NAMALWA (cell line): ENCODE data around the gene SHISA5.

Experiments used
- DNase-seq: peaks from one replicate; pipeline ENCODE4 v3.0.0-alpha.2; 2015; ENCODE audit warnings: low spot score

SHISA5 gene

DNA sequence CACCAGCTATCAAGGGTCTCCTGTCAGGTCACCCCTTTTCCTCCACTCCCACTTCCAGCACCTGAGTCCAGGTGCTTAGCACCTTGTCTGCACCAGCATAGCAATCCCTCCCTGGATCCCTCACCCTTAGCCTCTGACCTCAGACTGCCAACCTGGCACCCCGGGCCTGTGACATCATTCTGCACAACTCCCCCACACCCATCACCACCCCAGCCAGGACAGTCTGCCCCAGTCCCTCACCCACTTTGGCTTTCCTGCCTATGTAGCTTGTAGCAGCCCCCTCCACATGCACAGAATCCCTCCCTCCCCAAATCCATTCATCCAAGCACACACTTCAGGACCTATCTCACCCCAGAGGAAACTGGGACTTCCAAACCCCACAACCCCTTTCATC lies 73.3 kb downstream of the SHISA5 start:
- DNase-seq: no peak

DNA sequence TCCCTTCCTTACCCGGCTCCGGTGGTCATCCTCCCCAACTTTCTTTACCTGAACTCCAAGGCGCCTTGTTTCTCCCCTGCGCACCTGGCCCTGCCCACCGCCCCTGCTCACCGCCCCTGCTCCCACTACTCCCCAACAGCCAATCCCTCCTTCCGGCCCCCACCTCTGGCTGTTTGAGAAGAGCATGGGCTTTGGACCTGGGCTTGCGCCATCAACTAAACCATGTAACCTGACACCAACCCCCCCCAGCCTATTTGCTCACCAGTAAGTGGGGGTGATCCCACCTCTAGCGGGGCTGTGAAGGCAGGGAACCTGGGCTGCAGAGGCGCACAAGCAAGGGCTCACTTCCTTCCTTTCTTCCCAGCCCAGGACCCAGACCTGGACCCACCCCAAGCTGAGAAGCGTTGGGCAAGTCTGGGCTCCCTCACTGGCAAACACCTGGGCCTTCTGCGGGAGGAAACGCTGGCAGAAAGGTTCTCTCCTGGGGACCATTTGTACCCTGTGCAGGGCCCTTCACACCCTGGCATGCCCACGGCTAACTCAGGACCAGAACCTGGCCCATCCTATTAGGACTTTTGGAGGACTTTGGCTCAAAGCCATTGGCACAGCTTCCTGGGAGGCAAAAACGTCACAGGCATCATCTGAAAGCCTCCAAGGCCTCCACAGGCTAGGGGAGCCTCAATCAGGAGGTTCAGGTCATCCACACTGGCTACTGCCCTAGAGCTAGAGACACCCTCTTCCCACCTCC lies 73.8 kb downstream of the SHISA5 start, which contains the start of gene PLXNB1:
PLXNB1 (minus strand) TSS at position 127 of the 748 bp plus-strand sequence. CDS start 5,475 bp downstream, outside the sequence.
- no peak for DNase-seq

DNA sequence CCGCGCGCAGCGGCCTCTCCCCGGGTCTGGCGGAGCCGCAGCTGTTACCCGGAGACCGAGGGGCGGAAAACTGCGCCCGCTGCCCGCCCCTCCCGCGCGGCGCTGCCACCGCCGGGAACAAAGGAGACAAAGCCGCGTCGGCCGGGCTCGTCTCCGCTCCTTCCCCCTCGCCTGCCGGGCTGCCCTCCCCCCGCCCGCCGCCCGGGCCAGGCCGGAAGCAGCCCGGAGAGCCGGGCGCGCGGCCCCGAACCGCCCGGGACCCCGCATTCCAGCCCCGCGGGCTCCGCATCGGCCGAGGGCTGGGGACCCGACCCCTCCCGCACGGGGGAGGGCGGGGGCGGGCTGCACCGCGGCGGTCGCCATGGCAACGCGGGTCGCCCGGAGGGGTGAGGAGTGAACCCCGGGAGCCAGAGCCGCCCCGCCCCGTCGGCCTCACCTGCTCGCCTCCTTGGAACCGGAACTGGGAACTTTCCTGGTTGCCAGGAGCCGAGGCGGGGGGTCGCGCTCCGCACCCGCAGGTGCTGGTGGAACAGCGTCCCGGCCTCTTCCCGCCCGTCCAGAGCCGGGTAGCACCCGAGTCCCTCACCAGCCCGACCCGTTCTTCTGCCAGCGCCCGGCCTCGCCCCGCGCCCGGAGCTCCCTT lies 74.5 kb downstream of the SHISA5 start:
- DNase-seq: no peak

DNA sequence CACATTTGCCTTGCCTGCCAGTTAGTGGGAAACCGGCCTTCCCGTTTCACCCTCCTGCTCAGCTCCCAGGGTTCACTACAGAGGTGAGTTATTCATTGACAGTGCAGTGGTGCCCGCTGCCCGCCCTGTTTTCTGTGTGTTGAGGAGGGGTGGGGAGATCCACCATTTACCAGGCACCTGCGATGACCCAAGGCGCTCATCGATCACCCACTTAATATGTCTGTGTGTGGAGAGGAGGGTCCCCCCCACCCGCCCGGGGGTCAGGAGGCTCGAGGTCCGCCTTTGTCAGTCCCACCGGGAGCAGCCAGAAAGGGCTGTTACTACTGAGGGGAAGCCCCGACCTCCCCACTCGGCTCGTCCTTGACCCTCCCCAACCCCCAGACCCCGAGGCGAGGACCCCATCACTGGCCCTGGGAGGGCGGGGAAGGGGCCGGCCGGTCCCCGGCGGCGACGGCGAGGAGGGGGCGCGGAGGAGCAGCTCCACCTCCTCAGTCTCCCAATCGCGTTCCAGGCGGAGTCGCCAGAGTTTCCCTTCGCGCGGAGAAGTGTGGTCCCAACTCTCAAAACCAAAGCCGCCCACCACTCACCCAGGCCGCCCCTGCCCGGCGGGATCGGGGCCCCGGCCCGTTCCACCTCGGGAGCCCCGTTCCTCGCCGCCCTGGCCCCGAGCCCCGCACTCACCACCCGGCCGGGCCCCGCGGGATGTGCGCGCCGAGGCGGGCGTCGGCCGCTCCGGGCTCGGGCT lies 75.2 kb downstream of the SHISA5 start:
- DNase-seq: no peak

DNA sequence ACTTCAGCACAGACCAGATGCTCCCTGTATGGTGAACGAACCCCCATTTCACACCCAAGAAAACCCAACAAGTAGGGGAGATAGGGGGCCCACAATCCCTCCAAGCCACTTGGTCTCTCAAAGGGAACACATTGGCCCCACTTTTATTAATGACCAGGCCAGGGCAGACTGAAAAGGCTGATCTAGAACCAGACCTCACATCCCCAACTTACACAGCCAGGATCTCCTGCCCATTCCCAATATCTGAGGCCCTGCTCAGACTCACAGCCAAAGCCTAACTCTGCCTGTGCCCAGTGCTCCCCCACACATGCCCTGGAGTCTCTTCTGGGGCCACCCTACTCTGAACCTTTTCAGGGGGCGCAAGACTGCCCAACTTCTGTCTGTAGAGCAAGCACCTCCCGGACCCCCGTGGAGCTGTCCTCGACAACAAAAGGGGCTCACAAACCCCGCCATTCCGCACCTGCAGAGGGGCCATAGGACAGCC lies 75.8 kb downstream of the SHISA5 start:
- DNase-seq: no peak

DNA sequence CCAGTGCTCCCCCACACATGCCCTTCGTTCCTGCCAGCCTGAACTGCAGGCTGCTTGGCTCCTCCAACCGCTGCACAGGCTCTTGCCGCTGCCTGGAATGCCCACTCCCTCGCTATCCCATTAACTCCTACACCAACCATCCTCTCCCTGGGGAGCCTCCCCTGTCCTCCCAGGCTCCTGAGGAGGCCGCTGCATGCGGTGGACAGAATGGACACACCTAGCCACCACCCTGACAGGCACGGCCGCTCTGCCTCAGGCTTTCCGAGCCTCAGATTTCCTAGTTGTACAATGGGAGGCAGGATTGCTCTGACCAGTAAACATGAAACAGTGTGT lies 76.4 kb downstream of the SHISA5 start:
- no peak for DNase-seq

DNA sequence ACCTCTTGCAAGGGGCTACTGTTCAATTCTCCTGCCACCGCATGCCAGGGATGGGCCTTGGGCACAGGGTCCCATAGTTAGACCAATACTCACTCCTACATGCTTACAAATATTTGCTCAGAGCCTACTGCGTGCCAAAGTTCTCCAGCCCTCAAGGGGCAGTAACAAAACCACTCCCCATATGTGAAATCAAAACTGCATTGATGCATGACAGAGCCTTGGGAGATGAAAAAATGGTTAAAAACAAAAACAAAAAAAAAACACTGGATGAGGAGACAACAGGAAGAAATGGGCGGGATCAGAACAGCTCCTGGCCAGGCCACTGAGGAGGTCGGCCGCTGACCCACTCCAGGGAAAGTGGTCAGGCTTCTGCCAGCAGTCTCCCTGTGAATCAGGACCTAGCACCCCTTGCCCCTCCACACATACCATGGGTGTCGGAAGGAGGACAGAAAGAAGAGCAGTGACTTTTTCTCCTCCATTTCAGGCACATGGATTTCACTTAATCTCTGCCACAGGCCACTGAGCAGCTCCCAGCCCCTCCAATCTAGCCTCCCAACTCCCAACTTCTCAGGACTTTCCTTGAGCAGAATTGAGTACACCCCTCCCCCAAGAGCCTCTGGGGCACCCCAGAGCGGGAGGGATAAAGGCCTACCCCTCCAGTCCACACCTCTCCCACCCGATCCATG lies 76.9 kb downstream of the SHISA5 start:
- no peak for DNase-seq

DNA sequence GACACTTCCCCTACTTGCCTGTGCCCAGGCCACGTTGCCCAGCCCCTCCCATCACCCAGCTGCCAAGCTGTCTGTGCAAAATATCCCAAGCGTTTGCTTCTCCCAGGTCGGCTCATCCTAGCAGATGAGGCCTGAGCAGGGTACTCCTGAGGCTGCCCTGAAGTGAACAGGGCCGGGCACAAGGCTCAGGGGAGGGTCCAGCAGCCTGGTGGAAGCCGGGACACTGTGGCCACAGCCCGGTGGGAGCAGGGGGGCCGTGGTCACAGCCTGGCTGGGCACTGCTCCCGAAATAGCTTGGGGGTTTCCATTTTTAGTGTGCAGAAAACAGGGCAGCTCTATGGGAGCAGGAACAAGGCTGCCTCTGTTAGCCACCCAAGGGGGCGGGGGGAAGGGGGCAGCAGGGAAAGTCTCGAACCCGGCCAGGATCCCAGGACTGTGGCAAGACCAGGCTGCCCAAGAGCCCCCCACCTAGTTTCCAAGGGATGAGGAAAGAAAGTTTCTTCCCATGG lies 77.5 kb downstream of the SHISA5 start:
- DNase-seq: no peak

DNA sequence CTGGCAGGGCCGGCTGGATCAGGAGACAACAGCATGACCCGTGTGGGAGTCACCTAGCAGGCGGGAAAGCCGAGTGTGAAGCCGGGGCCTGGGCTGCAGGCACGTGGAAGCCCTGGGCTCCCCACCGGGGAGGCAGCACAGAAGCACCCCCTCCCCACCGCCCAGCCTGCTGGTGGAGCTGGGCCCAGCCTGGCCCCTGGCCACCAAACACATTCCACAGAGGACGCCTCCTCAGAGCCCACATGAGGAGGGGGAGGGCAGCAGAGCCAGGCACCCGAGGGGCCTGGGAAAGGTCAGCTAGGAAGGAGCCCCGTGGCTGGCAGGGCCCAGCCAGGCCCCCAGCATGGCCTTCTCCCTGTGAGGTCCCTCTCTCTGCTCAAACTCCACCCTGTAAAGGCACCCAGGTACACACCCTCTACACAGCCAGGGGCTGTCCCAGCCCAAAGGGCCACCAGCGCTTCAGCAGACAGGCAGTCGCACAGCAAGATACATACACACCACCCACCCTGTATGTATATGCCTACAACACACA lies 78.6 kb downstream of the SHISA5 start:
- no peak for DNase-seq

DNA sequence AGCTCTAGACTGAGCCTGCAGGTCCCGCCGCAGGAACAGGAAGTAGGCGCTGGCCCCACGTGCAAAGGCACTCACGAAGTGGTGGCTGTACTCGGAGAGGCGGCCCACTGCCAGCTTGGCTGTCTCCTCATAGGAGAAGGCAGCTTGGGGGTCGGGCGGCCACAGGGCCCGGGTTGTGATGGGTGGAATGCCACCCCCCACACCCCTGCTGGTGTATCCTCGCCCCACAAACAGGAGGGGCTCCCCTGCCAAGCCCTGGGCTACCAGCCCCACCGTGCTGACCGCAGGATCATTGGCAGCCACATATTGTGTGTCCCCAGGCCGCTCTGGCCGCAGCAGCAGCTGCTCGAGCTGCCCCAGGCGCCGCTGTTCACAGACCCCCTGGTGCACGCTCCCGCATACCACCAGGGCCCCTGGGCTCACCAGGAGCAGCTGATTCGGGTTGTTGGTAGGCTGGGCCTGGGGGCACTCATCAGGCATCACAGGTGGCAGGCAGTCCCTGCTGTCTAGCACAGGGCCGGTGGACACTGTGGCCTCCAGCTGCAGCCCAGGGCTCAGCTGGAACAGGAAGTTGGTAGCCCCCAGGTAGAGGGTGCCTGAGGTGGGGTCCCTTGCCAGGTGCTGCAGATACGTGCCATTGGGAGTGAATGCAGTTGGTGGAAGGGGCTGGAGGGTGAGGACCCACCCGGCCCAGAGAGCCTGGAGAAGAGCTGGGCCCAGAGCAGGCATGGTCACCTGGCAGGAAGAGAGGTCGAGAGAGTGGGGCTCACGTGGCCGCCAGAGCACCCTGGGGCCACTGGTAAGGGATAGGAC lies 79.9 kb downstream of the SHISA5 start:
- DNase-seq: no peak

DNA sequence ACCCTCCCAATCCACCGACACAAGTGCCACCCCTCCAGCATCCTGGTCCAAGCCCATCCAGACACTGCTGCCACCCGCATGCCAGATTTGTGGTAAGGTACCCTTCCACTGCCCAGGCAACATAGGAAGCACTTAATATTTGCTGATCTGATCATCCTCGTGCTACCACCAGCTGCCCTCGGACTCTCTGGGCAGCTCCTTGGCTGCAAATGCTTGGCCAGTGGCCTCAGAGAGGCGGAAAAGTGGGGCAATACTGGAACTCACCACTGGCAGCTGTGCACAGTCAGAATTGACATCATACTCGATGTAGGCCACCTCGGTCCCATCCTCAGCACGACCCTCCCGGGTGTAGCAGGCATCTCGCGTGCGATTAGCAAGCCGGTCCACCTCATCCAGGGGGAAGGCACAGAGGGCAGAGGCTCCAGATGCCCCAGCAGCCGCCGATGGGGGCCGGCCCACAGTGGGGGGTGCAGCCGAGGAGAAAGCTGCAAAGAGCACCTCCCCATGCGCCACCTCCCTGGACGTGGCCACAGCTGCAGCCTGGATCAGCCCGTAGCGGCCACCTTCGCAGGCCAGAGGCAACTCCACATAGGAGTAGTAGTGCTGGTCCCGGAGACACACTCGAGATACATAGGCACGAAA lies 80.6 kb downstream of the SHISA5 start:
- no peak for DNase-seq

DNA sequence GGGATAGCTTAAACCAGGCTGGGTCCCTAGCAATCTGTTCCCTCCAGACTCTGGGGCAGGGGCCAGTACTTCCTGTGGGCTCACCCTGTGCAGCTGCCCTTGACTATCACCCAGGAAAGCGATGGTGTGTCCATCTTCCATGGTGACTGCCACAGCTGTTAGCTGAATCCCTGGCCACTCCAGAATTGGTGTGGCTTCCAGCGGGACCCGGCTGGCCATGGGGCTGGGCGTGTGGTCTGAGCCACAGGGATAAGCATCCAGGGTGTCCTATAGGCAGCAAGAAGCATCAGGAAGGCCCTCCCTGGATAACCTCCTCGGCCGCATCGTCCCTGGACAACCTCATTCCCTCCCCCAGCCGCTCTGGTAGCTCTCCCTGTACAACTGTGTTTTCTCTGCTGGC lies 81.3 kb downstream of the SHISA5 start:
- DNase-seq: no peak

DNA sequence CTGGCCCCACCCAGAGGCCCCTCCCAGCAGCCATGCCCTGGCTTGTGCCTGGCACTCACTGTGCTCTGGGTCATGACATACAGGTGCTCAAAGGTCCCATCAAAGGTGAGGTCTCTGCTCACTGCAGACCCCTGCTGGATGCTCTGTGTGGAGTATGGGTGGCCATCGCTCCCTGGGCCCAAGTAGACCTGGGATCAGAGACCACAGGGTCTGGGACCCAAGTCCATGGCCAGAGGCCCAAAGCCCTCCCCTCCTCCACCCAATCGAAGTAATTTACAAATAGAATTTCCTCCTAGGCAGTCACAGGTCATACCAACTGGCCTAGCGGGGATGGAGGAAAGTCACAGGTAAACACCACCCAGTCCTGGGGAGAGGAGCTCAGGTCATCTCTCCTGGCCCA lies 81.7 kb downstream of the SHISA5 start:
- DNase-seq: no peak

DNA sequence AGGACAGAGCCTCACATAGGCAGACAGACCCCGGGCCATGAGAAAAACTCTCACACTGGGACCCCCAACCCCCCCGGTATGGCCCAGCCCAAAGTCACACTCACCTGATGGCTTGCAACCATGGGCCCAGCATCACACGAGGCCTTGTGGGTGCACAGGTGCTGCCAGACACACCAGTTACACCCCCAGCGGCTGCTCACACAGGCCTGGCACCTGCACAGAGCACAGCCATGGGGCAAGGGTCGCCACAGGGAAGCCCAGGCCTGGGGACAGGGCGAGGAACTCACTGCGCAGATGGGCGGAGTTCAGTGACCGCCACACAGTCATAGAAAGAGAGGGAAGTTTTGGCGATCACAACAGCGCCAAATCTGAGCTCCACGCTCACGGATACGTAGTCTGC lies 83.4 kb downstream of the SHISA5 start:
- DNase-seq: no peak

DNA sequence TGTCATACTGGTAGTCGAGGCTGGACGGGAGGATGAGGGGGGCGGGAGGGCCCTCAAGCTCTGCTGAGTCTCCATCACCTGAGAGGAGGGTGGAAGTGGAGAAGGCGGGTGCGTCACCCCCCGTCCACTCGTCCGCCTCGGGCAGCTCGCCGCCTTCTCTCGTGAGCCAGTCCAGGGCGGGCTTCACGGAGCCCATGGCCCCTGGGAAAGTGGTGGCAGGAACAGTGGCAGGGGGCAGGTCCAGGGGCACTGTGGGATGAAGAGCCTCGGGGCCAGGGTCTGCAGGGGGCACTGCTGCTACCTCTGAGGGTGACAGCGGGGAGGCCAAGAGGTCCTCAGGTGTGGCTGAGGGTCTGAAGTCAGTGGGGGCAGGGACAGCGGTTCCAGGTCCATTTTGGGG lies 84.4 kb downstream of the SHISA5 start:
- no peak for DNase-seq

DNA sequence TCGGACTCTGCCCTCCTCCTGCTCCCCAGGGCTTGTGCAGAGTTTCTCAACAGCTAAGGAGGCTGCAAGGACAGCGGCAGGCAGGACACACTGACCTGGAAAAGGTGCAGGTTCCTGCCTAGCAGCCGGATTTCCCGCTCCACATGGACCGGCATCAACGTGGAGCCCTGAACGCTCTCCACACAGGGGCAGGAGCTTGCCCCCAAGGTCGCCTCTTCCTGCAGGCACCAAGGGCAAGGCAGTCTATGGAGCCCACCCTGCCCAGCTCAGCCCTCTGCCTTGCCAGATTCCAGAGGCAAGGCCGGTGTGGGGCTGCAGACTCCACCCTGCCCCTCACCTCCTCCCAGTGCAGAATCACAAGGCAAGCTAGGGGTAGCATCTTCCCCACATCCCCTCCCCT lies 84.8 kb downstream of the SHISA5 start:
- no peak for DNase-seq

DNA sequence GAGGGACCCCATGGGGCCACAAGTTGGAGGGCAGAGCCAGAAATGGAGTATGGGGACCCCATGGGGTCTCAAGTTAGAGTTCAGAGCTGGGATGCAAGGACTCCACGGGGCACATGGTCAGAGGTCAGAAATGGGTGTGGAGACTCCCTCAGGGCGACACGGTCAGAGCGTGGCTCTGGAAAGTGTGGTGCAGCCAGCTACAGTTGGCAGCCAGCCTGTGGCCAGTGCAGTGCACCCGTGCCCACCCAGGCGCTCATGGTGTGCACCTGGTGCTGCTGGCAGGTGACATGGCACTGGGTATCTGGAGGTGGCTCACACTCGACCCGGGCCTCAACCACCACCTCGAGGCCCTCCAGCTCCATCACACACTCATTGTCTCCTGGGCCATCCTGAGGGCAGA lies 85.3 kb downstream of the SHISA5 start:
- no peak for DNase-seq

DNA sequence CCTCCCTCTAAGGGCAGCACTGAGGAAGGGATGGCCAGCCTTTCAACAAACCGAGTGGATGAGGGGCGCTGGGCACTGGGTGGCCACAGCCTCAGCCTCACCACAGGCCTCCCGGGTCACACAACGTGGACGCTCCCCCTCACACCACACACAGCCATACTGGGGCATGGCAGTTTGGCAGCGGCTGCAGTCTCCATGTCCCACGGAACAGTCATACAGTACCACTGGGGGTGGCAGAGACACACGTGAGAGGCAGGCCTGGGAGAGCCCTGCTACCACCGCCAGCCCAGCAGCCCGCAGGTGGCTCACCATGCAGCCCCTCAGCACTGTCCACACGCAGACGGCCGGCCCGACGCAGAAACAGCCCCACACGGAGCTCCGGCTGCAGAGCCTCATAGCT lies 85.8 kb downstream of the SHISA5 start:
- no peak for DNase-seq
